Natural killer cell (primary cell): ENCODE data around the gene ALOX15B. TPM values are rescaled to one million over a fixed set of nuclear protein-coding genes. Genes with fewer than 3 reads are reported as not detected.

ENCODE experiments used
- ATAC-seq, 3 donors: fragments of 150-1000 bp in 2 of 3; fragments of 200-7000 bp in 1 of 3; cut with Tn5 transposase; 1 replicate in 1 of 3; 2 replicates in 2 of 3; pipeline ENCODE4 v1.10.0; 2021; ENCODE audit warnings: mild to moderate bottlenecking in 2 of 3, moderate library complexity in 2 of 3
- DNase-seq, 2 donors: peaks; one replicate each; pipeline versions ENCODE4 v3.0.0 to v3.0.0-alpha.2; 2013 to 2021; ENCODE audit warnings: mixed read lengths in 1 of 2
- H3K27ac ChIP-seq: one replicate; pipeline ENCODE4 v1.5.1; 2013; ENCODE audit warnings: mild to moderate bottlenecking, low read length
- H3K27me3 ChIP-seq: one replicate; pipeline ENCODE4 v1.6.1; 2013; ENCODE audit warnings: low read length; ENCODE audit not compliant: control insufficient read depth, insufficient read depth
- H3K36me3 ChIP-seq: one replicate; pipeline ENCODE4 v1.6.1; 2013; ENCODE audit warnings: low read length; ENCODE audit not compliant: control insufficient read depth, insufficient read depth
- H3K4me1 ChIP-seq: one replicate; pipeline ENCODE4 v1.6.1; 2013; ENCODE audit warnings: low read length; ENCODE audit not compliant: control insufficient read depth, insufficient read depth
- H3K4me3 ChIP-seq: one replicate; pipeline ENCODE4 v1.5.1; 2013; ENCODE audit warnings: low read length
- H3K9me3 ChIP-seq: one replicate; pipeline ENCODE4 v1.6.1; 2013; ENCODE audit warnings: low read length; ENCODE audit not compliant: control insufficient read depth, insufficient read depth
- H3K27ac Mint-ChIP-seq, 2 donors: one replicate each; pipeline ENCODE4 v1.8.0; 2022; ENCODE audit warnings: mild to moderate bottlenecking in 2 of 2, mixed read lengths in 2 of 2, moderate library complexity in 1 of 2
- H3K27me3 Mint-ChIP-seq, 2 donors: one replicate each; pipeline ENCODE4 v1.8.0; 2022; ENCODE audit warnings: low read depth in 2 of 2, mixed read lengths in 2 of 2
- H3K36me3 Mint-ChIP-seq: one replicate; pipeline ENCODE4 v1.8.0; 2022; ENCODE audit warnings: mixed read lengths
- H3K4me1 Mint-ChIP-seq, 2 donors: one replicate each; pipeline ENCODE4 v1.8.0; 2022; ENCODE audit warnings: mixed read lengths in 2 of 2
- H3K4me3 Mint-ChIP-seq: one replicate; pipeline ENCODE4 v1.8.0; 2022; ENCODE audit warnings: mild to moderate bottlenecking, moderate library complexity, mixed read lengths
- H3K9me3 Mint-ChIP-seq, 2 donors: one replicate each; pipeline ENCODE4 v1.8.0; 2022; ENCODE audit warnings: mixed read lengths in 2 of 2
- WGBS: methylation state at CpG from one replicate; pipeline ENCODE4 v1.1.7; 2013; ENCODE audit warnings: missing lambda C conversion rate; ENCODE audit not compliant: insufficient coverage; 5-methylcytosine and 5-hydroxymethylcytosine counted together
- intact Hi-C: fragments of 100-400 bp; cut with micrococcal nuclease; formaldehyde crosslinking; loops from one replicate; pipeline ENCODE4 v1.14.2; 2022
- total RNA-seq, 4 donors: library from RNA; stranded (reverse); fragments of 120-200 nt in 1 of 4; gene quantifications; one replicate each; pipeline versions ENCODE4 v1.2.3 to v1.2.4, GENCODE V29; 2013 to 2022
- TF ChIP-seq, protein P1 (sequence below): fragments of 200-600 bp; IDR thresholded peaks from one replicate; pipeline ENCODE4 v1.8.0; 2022; ENCODE audit warnings: antibody characterized with exemption

ALOX15B gene
- total RNA-seq, 3 donors from 2014 or later (not counting 1 experiment from before 2014, with no cell fraction given): not detected

DNA sequence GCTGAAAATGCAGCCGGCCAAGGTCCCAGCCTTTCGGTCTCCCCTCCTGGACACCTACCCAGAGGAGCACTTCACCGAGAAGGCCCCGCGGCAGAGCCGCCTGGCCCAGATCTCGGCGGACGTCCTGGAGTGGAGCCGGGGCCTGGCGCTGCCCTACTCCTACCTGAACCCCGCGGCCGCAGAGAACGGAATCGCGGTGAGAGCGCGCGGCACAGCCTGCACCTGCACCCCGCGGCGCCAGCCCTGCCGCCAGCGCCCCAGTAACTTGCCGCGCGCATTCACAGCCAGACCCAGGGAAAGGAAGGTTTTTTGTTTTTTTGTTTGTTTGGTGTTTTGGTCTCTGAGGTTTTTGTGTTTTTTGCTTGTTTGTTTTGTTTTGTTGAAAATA is 33.5 kb downstream of the ALOX15B start:
- Histone ChIP-seq H3K4me3 (no peak overlapping the region), H3K27me3 (peaks cover 37% of the 10 kb centered on the region), H3K4me1 (peaks cover 40% of the 10 kb centered on the region), H3K36me3 (no peaks in the 10 kb centered on the region), H3K27ac (no peak overlapping the region), H3K9me3 (no peaks in the 10 kb centered on the region)
- Mint-ChIP-seq H3K27me3 (peaks cover 45 to 51% of the 10 kb centered on the region in 2 donors), H3K4me1 (peaks cover 16 to 31% of the 10 kb centered on the region in 2 donors), H3K9me3 (no peaks in the 10 kb centered on the region), H3K27ac (peak overlapping the region in 1 of 2 donors; percentile 93), H3K36me3 (no peaks in the 10 kb centered on the region), H3K4me3 (peak overlapping the region; percentile 49)
- intact Hi-C loops: loop anchor here (2.0 kb wide), 1 partner anchor 16 kb away; no protein-coding TSS in a partner anchor
- no peak for ATAC-seq
- WGBS: 10% methylated on average over 28 of the region's 28 CpGs
- DNase-seq: no peak
- TF ChIP-seq, protein P1, sequence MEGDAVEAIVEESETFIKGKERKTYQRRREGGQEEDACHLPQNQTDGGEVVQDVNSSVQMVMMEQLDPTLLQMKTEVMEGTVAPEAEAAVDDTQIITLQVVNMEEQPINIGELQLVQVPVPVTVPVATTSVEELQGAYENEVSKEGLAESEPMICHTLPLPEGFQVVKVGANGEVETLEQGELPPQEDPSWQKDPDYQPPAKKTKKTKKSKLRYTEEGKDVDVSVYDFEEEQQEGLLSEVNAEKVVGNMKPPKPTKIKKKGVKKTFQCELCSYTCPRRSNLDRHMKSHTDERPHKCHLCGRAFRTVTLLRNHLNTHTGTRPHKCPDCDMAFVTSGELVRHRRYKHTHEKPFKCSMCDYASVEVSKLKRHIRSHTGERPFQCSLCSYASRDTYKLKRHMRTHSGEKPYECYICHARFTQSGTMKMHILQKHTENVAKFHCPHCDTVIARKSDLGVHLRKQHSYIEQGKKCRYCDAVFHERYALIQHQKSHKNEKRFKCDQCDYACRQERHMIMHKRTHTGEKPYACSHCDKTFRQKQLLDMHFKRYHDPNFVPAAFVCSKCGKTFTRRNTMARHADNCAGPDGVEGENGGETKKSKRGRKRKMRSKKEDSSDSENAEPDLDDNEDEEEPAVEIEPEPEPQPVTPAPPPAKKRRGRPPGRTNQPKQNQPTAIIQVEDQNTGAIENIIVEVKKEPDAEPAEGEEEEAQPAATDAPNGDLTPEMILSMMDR: no peak

DNA sequence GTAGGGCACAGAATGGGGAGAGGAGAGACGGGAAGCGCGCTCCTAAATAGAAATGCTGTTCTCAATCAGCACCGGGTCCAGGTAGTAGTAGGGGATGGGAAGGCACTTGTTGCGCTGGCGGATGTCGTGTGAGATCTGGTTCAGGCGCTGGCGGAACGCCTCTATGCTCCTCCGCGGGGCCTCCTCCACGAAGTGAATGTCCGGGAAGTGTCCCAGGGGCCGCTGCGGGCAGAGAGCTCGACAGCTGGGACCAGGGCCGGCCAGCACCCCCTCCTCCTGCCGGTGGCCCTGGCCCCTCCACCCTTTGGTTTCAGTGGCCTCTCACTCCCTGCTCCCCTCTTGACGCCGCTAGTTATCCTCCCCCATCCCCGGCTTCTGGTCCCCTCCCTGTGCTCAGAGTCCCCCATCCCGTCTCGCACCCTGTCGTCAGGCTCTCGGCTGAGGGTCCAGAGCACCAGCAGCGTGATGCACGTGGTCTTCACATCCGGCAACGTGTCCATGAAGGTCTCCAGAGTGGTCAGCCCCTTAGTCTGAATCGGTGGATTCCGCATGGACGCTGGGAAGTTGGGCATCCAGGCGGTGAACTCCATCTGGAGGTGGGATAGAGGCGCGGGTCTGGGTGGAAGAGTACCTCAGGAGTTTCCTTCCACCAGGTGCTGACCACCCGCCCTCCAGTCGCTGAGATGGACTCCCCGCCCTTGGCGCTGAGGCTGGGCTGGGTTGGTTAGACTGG is 34.0 kb downstream of the ALOX15B start:
- peak overlapping the region; percentile 77 to 93 for H3K27ac Mint-ChIP-seq
- H3K36me3 Mint-ChIP-seq: no peaks in the 10 kb centered on the region
- no peaks in the 10 kb centered on the region for H3K9me3 Mint-ChIP-seq
- H3K27ac ChIP-seq: no peak overlapping the region
- H3K27me3 ChIP-seq: peaks cover 37% of the 10 kb centered on the region
- no peaks in the 10 kb centered on the region for H3K9me3 ChIP-seq
- peaks cover 34% of the 10 kb centered on the region for H3K4me1 ChIP-seq
- intact Hi-C loops: loop anchor here (2.0 kb wide), 1 partner anchor 16 kb away; no protein-coding TSS in a partner anchor
- H3K27me3 Mint-ChIP-seq: peaks cover 45 to 52% of the 10 kb centered on the region in 2 donors
- WGBS: 8% methylated on average over 40 of the region's 40 CpGs
- peaks cover 16 to 31% of the 10 kb centered on the region in 2 donors for H3K4me1 Mint-ChIP-seq
- DNase-seq (peak in 1 of 2 donors; percentile 68), ATAC-seq (peak in 2 of 3 donors; percentile 19 to 21)
- no peaks in the 10 kb centered on the region for H3K36me3 ChIP-seq
- H3K4me3 Mint-ChIP-seq: peak overlapping the region; percentile 49
- TF ChIP-seq, protein P1: no peak
- no peak overlapping the region for H3K4me3 ChIP-seq

DNA sequence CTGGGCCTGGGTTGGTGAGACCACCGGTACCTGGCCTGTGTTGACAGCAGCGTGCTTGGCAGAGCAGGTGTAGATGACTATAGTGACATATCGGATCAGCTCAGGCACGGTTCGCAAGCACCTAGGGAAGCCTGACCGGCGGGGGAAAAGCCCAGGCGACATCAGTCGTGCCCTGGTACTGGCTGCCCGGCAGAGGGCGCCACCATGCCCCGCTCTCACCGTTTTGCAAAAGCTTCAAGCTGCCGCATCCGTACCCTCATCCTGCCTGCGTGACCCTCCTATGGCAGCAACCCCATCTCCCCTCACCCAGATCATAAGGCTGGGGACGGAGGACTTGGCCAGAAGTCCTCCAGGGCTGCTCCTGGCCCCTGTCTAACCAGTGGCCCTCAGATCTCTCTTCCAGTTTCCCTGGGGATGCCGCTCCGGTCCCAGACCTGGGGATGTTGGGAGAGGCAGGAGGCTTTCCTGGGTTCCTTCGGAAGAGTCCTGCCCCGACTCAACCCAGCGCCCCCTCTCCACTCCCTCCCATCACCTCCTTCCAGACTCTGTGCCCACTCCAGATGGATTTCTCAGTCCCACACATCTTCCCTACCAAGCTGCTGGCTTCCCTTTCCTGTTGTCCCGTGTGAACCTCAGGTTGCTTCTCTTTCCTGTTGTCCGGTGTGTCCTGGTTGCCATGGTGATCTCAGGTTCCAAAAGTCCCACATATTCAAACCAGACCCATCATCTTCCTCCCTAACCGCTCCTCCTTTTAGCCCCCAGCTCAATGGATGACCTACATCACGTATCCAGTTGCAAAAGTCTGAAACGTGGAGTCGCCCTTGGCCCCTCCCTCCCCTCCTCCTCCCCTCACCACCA is 35.0 kb downstream of the ALOX15B start:
- H3K27ac ChIP-seq: no peak overlapping the region
- WGBS: 8% methylated on average over 28 of the region's 28 CpGs
- Mint-ChIP-seq H3K27me3 (peaks cover 45 to 52% of the 10 kb centered on the region in 2 donors), H3K4me3 (peak overlapping the region; percentile 83), H3K36me3 (no peaks in the 10 kb centered on the region), H3K9me3 (no peaks in the 10 kb centered on the region), H3K27ac (peak overlapping the region; percentile 77 to 93), H3K4me1 (peaks cover 16 to 31% of the 10 kb centered on the region in 2 donors)
- peaks cover 37% of the 10 kb centered on the region for H3K27me3 ChIP-seq
- peaks cover 38% of the 10 kb centered on the region for H3K4me1 ChIP-seq
- peak; percentile 89 to 97 (median 95) for ATAC-seq
- H3K9me3 ChIP-seq: no peaks in the 10 kb centered on the region
- intact Hi-C loops: loop anchor here (2.0 kb wide), 1 partner anchor 17 kb away; no protein-coding TSS in a partner anchor
- DNase-seq: peak; percentile 85 to 95
- H3K4me3 ChIP-seq: no peak overlapping the region
- TF ChIP-seq, protein P1: peak; percentile 92
- H3K36me3 ChIP-seq: no peaks in the 10 kb centered on the region
